Measurements from ENCODE around the gene MOV10L1.

Gene MOV10L1

GRCh38 chr22:50177537-50178470 is 88.0 kb downstream of the MOV10L1 start:
- DNase-seq, result no peak

- DNase-seq, result no peak
Observed at GRCh38 chr22:50178471-50178864, 88.7 kb downstream of the MOV10L1 start.

DNA sequence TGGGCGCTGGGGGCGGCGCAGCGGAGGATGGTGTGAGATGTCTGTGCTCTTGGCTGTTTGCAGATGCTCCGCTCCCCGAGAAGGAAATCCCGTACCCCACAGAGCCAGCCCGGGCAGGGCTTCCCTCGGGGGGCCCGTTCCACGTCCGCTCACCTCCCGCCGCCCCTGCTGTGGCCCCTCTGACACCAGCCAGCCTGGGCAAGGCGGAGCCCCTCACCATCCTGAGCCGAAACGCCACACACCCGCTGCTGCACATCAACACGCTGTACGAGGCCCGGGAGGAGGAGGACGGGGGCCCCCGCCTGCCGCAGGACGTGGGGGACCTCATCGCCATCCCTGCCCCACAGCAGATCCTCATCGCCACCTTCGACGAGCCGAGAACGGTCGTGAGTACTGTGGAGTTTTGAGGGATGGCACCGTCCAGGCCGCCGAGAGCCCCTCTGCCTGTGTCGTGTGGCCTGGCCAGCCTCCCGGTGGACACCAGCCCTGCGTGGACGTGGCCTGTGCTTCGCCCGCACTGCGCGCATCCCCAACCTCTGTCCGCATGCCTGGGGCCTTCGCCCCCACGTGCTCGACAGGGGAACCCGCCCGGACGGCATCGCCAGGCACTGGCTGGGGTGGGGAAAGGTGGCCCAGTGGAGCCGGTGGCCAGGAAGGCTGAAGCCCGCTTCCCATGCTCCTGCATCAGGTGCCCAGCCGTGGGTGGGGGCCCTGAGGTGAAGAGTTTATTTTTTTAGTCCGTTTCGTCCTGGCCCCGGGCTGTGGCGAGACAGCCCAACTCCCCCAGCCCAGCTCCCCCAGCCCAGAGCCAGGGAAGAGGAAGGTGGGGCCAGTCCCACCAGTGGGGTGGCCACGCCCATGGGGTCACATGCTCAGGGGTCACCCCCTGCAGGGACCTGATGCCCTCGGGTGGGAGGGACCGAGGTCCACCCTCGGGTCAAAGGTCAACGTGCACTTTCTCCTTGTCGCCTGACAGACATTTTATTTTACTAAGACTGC is 89.4 kb downstream of the MOV10L1 start:
- DNase-seq, result no peak

DNA sequence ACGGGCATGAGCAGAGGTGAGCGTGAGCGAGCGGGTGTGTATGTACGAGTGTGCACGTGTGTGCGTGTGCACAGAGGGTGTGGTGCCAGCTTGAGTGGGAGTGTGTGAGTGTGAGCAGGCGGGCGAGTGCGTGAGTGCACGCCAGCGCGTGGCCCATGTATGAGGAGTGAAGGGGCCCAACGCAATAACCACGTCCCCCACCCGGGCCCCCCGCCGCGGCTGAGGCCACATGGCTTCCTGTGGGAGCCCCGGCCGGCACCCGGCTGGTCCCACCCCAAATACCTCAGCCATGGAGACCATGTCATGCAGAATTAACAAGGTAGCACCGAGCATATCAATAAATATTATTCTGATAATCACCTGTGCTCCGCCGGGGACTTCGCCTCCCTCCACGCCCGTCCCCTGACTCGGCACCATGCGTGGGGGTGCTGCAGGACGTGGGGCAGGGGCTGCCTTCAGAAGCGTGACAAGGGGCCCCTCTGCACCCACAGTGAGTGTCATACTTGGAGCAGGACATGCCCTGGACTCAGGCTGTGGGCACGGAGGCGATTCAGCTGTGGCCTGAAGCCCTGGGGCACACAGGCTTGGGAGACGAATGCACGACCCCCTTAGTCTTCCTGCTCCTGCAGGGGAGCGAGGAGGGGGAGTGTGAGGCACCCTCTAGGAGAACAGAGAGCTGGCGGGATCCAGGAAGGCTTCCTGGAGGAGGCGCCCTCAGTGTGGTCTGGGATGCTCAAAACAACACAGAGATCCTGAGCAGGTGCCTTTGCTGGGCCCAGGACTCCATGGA is 90.3 kb downstream of the MOV10L1 start:
- no peak for DNase-seq

DNA sequence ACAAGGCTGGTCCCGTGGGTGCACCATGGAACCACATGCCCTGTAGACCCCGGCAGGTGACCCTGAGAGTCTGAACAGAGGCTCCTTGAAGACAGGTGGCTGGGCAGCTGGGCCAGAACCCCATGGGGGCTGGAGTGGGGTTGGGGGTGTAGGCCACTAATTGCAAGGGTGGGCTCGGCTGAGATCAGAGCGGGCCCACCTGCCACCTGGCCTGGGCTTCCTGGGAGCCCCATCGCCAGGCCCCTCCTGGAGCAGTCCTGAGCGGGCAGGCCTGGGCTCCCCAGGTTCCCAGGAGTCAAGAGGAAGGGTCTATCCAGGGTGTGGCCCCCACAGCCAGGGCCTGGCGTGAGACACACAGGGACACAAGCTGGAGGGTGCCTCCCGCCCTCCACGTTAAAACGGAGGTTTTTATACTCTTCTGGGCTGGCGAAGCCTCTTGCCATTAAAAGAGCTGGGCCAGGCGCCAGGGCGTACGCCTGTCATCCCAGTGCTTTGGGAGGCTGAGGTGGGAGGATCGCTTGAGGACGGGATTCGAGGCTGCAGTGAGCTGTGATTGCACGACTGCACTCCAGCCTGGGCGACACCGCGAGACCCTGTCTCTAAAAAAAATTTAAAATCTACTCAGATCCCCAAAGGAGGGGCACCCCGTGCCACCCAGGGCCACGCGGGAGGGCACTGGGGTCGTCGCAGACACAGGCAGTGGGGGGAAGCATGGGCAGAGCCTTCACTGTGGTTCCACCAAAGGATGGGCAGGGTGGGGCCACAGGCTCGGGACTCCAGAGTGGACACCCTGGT is 91.1 kb downstream of the MOV10L1 start:
- DNase-seq, result no peak

DNA sequence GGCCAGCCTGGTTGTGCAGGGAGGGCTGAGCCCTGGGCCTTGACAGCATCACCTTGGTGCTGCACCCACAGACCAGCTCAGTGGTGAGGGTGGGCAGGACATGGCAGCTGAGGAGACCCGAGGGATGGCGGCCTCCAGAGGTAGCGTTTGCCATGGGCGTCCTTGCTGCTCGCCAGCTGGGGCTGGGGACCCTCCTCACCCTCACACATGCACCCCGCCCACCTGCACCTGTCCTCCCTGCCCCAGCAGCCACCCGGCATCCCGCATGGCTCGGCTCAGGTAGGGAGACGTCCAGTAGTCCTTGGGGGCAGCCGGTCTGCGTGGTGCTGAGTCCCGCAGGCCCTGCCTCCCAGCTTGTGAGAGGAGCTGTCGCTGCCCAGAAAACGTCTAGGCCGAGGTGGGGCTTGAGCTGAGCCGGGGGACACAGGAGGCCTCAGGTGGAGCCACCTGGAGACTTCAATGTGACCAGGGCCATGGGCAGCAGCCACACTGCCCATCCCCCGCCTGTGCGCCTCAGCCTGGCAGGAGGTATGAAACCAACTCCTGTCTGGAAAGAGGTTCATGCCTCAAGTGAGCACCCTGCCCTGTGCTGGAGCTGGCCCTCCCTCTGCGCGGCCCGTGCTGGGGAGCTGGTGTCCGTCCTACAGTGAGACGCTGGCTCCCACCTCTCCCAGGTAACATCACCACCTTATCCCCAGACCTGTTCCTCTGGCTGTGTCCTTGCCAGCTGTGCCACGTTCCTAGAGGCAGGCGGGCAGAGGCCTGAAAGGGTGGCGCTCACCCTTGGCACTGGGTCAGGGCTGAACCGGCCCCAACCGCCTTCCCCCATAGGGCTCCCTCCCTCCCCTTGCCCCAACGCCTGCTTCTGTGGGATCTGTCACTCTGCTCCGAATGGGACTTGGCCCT is 92.6 kb downstream of the MOV10L1 start:
- DNase-seq, result no peak

- DNase-seq, result no peak
Observed at GRCh38 chr22:50183141-50183971, 93.5 kb downstream of the MOV10L1 start.

DNA sequence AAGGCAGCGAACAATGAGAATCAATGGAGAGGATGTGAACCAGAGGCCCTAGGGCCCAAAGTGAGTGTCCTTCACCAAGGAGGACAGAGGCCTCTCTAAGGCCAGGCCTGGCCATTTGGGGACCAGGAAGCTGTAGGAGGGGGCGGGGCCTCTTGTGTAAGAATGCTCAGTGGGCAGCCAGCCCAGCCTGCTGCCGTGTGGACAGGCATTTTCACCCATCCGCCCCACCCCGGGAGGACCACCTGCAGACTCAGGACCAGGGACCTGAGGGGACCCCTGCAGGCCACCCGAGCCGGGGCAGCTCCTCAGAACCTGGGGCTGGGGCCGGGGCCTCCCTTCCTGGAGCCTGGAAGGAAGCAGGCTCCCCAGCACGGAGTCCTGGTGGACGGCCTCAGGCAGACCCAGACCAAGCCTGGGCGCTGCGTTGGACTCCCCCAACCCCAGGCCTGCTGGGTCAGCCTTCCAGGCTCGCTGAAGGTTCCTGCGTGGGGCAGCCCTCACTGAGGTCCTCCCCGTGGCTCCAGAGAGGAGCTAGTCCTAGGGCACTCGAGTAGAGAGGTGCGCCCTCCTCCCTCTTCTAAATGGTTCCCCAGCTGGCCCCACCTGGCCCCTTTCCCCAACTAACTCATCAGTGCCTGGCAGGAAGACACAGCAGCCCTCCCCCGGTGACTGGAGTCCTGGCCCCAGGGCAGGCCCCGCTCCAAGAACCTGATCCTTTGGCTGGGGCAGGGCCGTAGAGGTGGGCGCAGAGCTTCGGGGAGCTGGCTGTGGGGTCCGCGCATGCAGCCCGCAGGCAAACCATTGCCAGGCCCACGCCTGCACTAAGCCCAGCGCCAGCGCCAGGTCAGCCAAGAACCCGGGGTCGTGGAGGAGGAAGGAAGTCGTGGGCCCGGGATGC is 94.4 kb downstream of the MOV10L1 start:
- peak in 1 of 2 experiments; percentile 25 for DNase-seq

- no peak for DNase-seq
Observed at GRCh38 chr22:50184902-50185374, 95.1 kb downstream of the MOV10L1 start.

- peak; percentile 89 to 95 for DNase-seq
Observed at GRCh38 chr22:50185375-50186087, 95.7 kb downstream of the MOV10L1 start, which contains the start of gene TRABD. Gene TRABD, plus strand, starts transcription at chr22:50185913. Its CDS starts 7,148 bp downstream, at chr22:50193061.

GRCh38 chr22:50186181-50186714 is 96.4 kb downstream of the MOV10L1 start:
- no peak for DNase-seq

GRCh38 chr22:50186761-50187523 is 97.1 kb downstream of the MOV10L1 start:
- no peak for DNase-seq

DNA sequence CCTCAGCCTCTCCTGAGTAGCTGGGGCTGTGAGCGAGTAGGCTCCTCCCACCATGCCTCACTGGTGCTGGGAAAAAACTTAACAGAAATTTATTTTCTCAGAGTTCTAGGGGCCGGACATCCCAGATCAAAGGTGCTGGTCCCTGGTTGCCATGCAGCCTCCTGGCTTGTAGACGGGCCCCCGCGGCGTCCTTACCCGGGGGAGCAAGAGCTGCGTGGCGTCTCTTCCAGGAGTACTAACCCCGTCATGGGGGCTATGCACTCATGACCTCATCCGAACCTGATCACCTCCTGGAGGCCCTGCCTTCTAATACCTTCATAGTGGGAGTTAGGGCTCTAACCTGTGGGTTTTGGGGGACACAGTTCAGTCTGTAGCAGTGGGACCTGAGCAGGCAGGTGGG is 98.5 kb downstream of the MOV10L1 start:
- DNase-seq, result no peak

DNA sequence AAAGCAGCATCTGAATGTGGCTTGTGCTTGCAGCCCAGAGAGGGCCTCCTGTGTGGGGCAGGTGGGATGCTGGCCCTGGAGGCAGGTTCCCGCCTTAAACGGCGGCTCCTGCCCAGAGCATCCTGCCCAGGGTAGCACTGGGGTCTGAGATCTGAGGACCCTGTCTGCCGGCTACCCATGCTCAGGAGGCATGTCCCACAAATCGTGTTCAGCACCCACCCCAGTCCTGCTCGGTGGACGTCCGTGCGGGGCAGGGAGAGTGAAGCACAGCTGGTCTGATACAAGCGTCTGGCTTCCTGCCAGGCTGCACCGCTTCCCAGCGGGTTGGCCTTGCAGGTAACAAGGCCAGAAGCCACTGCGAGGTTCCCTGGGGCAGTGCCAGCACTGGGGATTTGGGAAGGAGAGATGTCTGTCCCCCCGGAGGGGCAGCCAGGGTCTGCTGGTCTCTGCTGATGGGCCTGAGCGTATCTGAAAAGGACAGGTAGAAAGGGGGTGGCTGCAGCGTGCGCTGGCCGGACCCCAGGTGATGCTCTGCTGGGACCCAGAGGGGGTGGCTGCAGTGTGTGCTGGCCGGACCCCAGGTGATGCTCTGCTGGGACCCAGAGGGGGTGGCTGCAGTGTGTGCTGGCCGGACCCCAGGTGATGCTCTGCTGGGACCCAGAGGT is 99.5 kb downstream of the MOV10L1 start:
- DNase-seq, result peak; percentile 48 to 67

- DNase-seq, result peak; percentile 66 to 80
Observed at GRCh38 chr22:50189849-50190181, 100.0 kb downstream of the MOV10L1 start.
